SU-DHL-6 (cell line): ENCODE results near the gene BTBD16.

Experiments used
- EZH2phosphoT487 ChIP-seq: fragments of 200-600 bp; sonication (generic), shearing (Covaris generic); conservative IDR thresholded peaks from 2 replicates; pipeline ENCODE4 v1.6.1; 2018; ENCODE audit warnings: mild to moderate bottlenecking, antibody characterized with exemption, low read length, moderate library complexity, mixed read lengths
- TF ChIP-seq, protein P1 (sequence below): fragments of 200-600 bp; sonication (generic); IDR thresholded peaks from one replicate; pipeline ENCODE4 v1.5.1; 2017; ENCODE audit warnings: antibody characterized with exemption, mild to moderate bottlenecking, low read length, moderate library complexity; ENCODE audit not compliant: insufficient read depth, poor library complexity, severe bottlenecking

DNA sequence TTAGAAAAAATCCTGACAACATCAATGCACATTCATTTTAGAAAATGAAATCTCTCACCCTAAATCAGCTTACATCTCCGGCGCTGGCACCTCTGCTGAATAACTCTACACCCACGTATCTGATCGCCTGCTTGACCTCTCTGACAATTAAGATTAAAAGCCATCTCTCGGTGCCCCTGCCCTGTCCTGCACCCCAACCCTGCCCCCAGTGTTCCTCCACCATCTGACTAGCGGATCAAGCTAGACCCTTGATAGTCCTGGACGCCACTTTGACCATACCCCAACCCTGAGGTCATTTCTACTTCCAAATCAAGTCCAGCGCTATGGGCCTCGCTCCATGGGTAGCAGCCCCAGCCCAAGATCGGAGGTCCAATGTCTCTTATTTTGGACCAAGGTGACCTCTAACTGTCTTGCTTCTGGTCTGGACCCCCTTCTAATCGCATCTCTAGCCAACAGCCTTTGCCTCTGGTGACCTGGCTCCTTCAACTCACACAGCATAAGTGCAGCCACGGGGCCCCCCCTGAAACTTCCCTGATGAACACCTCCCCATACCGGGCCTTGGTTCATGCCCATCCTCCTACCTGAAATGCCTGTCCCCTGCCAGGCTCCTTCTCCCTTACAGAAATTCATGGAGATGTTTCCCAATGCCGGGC is 28.5 kb downstream of the BTBD16 start:
- TF ChIP-seq, protein P1, sequence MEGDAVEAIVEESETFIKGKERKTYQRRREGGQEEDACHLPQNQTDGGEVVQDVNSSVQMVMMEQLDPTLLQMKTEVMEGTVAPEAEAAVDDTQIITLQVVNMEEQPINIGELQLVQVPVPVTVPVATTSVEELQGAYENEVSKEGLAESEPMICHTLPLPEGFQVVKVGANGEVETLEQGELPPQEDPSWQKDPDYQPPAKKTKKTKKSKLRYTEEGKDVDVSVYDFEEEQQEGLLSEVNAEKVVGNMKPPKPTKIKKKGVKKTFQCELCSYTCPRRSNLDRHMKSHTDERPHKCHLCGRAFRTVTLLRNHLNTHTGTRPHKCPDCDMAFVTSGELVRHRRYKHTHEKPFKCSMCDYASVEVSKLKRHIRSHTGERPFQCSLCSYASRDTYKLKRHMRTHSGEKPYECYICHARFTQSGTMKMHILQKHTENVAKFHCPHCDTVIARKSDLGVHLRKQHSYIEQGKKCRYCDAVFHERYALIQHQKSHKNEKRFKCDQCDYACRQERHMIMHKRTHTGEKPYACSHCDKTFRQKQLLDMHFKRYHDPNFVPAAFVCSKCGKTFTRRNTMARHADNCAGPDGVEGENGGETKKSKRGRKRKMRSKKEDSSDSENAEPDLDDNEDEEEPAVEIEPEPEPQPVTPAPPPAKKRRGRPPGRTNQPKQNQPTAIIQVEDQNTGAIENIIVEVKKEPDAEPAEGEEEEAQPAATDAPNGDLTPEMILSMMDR: no peak
- TF ChIP-seq EZH2phosphoT487: no peak
